AG09309 (cell line): ENCODE data around the gene GPX3.

Experiments
- DNase-seq: peaks from one replicate; pipeline ENCODE4 v3.0.0-alpha.2; 2010; ENCODE audit warnings: low read depth
- H3K4me3 ChIP-seq: 2 replicates; pipeline ENCODE4 v1.5.1; 2011; ENCODE audit warnings: mild to moderate bottlenecking, low read depth, low read length, moderate library complexity; ENCODE audit not compliant: control insufficient read depth
- TF ChIP-seq, protein P1 (sequence below): IDR thresholded peaks from 2 replicates; pipeline ENCODE4 v1.5.1; 2011; ENCODE audit warnings: mild to moderate bottlenecking, low read depth, low read length, inconsistent platforms; ENCODE audit not compliant: insufficient read depth, control insufficient read depth; ENCODE audit errors: missing control alignments

GPX3 gene, protein sequence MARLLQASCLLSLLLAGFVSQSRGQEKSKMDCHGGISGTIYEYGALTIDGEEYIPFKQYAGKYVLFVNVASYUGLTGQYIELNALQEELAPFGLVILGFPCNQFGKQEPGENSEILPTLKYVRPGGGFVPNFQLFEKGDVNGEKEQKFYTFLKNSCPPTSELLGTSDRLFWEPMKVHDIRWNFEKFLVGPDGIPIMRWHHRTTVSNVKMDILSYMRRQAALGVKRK

DNA sequence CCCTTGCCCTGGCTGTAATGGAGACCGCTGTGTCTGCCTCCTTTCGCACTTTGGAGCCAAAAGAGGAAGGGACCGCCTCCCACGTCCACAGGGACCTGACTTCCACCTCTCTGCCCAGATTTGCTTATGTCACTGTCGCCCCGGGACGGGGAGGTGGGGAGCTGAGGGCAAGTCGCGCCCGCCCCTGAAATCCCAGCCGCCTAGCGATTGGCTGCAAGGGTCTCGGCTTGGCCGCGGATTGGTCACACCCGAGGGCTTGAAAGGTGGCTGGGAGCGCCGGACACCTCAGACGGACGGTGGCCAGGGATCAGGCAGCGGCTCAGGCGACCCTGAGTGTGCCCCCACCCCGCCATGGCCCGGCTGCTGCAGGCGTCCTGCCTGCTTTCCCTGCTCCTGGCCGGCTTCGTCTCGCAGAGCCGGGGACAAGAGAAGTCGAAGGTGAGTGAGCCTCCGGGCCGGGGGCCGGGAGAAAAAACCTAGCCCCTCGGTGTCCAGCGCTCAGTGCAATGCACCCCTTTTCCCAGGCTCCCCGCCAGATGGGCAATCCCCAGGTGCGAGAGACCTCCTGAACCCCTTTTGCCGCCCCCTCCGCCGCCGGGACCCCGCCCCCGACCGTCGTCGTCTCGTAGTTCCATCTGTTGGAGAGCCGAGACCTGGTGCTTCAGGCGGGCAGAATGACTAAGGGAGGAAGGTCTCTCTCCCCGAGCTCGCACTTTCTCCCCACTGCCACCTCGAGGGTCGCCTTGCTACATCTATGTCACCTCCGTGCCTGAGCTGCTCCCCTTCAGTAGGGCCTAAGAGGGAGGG, at the start of gene GPX3:
Gene GPX3, plus strand, starts transcription at position 288 of the 807 bp plus-strand sequence. Its CDS starts 64 bp downstream, at position 352.
- H3K4me3 ChIP-seq = peak within 1 kb of the TSS; percentile 44
- TF ChIP-seq, protein P1, sequence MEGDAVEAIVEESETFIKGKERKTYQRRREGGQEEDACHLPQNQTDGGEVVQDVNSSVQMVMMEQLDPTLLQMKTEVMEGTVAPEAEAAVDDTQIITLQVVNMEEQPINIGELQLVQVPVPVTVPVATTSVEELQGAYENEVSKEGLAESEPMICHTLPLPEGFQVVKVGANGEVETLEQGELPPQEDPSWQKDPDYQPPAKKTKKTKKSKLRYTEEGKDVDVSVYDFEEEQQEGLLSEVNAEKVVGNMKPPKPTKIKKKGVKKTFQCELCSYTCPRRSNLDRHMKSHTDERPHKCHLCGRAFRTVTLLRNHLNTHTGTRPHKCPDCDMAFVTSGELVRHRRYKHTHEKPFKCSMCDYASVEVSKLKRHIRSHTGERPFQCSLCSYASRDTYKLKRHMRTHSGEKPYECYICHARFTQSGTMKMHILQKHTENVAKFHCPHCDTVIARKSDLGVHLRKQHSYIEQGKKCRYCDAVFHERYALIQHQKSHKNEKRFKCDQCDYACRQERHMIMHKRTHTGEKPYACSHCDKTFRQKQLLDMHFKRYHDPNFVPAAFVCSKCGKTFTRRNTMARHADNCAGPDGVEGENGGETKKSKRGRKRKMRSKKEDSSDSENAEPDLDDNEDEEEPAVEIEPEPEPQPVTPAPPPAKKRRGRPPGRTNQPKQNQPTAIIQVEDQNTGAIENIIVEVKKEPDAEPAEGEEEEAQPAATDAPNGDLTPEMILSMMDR = no peak
- DNase-seq = no peak

GRCh38 chr5:150978590-150978989, 41.8 kb upstream of the GPX3 start:
- no peak for DNase-seq
- no peak overlapping the region for H3K4me3 ChIP-seq
- TF ChIP-seq, protein P1 = no peak

DNA sequence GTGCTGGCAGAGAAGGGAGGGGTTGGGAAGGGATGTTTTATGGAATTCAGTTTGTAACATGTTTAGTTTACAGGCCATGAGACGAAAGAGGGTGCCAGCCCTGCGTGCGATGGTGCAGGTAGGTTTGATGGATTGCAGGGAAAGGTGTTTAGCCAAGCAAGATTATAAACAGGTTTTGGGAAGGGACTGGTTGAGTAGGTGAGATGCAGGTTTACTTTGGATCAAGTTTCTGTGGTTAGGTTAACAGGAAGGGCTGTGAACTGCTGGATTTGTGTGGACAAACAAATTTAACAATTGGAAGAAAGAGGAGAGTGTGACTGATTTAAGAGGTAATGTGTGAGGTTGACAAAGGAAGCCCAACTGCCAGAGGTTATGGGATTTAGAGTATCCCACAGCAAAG, 32.6 kb upstream of the GPX3 start:
- TF ChIP-seq, protein P1 = no peak
- DNase-seq = no peak

GRCh38 chr5:150989695-150990094, 30.7 kb upstream of the GPX3 start:
- TF ChIP-seq, protein P1 = peak; percentile 31
- no peak overlapping the region for H3K4me3 ChIP-seq
- DNase-seq = no peak

More for the DNA sequence above, 32.6 kb upstream of the GPX3 start:
- H3K4me3 ChIP-seq = no peak overlapping the region

DNA sequence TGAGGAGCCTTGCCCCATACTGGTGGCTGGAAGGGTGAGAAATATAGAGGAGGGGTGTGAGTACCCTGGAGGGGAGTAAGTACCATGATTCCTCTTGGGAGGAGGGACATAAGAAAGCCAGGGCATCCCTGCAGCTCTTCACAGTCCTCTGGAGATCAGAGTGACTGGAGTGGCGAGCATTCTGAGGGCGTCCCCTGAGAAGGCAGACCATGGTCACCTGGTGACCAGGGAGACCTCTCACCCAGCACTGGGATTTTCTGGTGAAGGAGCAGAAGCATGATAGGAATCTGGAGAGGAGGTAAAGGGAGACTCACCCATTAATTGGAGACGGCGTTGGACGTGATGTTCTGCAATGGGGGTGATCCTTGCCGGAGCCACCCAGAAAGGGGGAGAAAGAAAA, 27.7 kb upstream of the GPX3 start:
- no peak overlapping the region for H3K4me3 ChIP-seq
- DNase-seq = no peak
- TF ChIP-seq, protein P1 = no peak

DNA sequence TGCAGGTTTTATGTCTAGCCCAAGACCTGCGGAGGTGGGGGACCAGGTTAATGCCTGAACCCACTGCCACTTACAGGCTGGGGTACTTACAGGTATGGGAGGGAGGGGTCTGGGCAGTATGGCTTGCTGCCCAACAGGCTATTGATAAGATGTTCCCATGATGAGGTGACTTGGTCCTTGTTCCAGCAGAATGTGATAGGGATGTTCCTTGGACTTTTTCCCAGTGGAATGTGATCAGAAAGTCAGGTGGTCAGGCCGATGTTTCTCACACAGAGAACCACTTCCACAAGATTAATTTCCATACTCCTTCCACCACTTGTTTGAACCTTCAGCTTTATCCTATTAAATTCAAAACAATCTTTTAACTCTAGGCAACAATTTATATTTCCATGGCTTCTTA, 27.0 kb upstream of the GPX3 start:
- H3K4me3 ChIP-seq = no peak overlapping the region
- TF ChIP-seq, protein P1 = no peak
- DNase-seq = no peak
